ENCODE results near the gene EFCAB5. TPM values are rescaled to one million over a fixed set of nuclear protein-coding genes. Genes with fewer than 3 reads are reported as not detected.

Gene EFCAB5
- total and polyA plus RNA-seq, 2 experiments from 2014 or later: 0.27 to 0.48 TPM

DNA sequence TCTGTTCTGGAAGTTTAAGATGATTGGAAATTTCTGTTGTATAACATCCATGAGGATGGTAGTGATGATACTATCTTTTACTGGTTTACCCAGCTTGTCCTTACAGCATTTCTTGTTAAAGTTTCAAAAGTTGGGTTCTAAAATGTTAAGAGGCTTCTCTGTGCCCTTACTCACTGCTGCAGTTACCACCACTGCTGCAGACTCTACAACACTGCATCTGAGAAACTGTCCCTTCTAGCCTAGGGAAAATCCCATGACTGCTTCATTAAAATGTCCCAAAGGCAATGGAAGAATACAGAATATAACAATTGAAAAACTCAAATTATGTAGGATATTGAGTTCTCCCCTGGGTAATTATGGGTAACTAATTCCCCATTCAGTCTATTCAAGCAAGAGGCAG lies 171.4 kb downstream of the EFCAB5 start:
- H3K4me2 ChIP-seq: no peak overlapping the region
- H3K79me2 ChIP-seq: peaks cover 7% of the 10 kb centered on the region
- no peaks in the 10 kb centered on the region for H4K20me1 ChIP-seq (ENCODE audit: insufficient read depth, poor library complexity, severe bottlenecking)
- no peaks in the 10 kb centered on the region for H3K9me3 ChIP-seq (ENCODE audit: low read depth)
- no peaks in the 10 kb centered on the region for H3K9me2 ChIP-seq (replicated peaks; ENCODE audit: insufficient read depth)
- no peak overlapping the region for H2AFZ ChIP-seq
- no peak overlapping the region for H3K4me3 ChIP-seq
- peaks cover 1% of the 10 kb centered on the region for H3K4me1 ChIP-seq (ENCODE audit: insufficient read depth)
- H3K27ac ChIP-seq: no peak overlapping the region
- H3K27me3 ChIP-seq: no peaks in the 10 kb centered on the region
- no peak for DNase-seq (ENCODE audit: low spot score)
- no peaks in the 10 kb centered on the region for H3K36me3 ChIP-seq (replicated peaks; ENCODE audit: insufficient read depth, low read depth)
- TF ChIP-seq EZH2 (IDR thresholded peaks at IDR 0.05; ENCODE audit: borderline replicate concordance) (no peak), CTCF (IDR thresholded peaks at IDR 0.05; ENCODE audit: poor library complexity) (no peak), EZH2phosphoT487 (IDR thresholded peaks at IDR 0.05; ENCODE audit: low read depth, severe bottlenecking, unreplicated experiment) (no peak)

DNA sequence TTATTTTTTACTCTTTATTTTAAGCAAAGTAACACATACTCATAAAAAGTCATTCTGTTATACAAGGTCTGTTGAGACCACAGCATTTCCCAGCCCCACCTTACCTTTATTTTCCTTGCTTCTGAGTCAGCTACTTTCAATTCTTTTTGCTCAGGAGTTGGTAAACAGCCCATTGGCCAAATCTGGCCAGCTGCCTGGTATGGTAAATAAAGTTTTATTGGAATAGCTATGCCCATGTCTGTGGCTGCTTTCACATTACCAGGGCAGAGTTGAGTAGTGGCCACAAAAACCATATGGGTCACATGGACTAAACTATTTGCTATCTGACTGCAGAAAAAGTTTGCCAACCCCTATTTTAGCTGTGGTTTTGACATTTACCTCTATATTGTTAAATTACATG lies 171.8 kb downstream of the EFCAB5 start:
- H3K36me3 ChIP-seq (replicated peaks; ENCODE audit: insufficient read depth, low read depth): no peaks in the 10 kb centered on the region
- no peak overlapping the region for H3K27ac ChIP-seq
- H3K4me2 ChIP-seq: no peak overlapping the region
- H3K9me3 ChIP-seq (ENCODE audit: low read depth): no peaks in the 10 kb centered on the region
- H3K27me3 ChIP-seq: no peaks in the 10 kb centered on the region
- no peaks in the 10 kb centered on the region for H3K9me2 ChIP-seq (replicated peaks; ENCODE audit: insufficient read depth)
- DNase-seq (ENCODE audit: low spot score): no peak
- TF ChIP-seq EZH2phosphoT487 (IDR thresholded peaks at IDR 0.05; ENCODE audit: low read depth, severe bottlenecking, unreplicated experiment) (no peak), EZH2 (IDR thresholded peaks at IDR 0.05; ENCODE audit: borderline replicate concordance) (no peak), CTCF (IDR thresholded peaks at IDR 0.05; ENCODE audit: poor library complexity) (no peak)
- peaks cover 5% of the 10 kb centered on the region for H3K4me1 ChIP-seq (ENCODE audit: insufficient read depth)
- H3K4me3 ChIP-seq: no peak overlapping the region
- H2AFZ ChIP-seq: no peak overlapping the region
- H4K20me1 ChIP-seq (ENCODE audit: insufficient read depth, poor library complexity, severe bottlenecking): no peaks in the 10 kb centered on the region
- peaks cover 11% of the 10 kb centered on the region for H3K79me2 ChIP-seq

GRCh38 chr17:30116345-30116660 lies 174.9 kb downstream of the EFCAB5 start:
- peaks cover 42% of the 10 kb centered on the region for H3K79me2 ChIP-seq
- WGBS (ENCODE audit: low lambda C conversion rate, missing lambda C conversion rate): 18% methylated on average over 10 of the region's 10 CpGs
- H3K4me3 ChIP-seq: peak overlapping the region; percentile 55
- H3K9me3 ChIP-seq (ENCODE audit: low read depth): no peaks in the 10 kb centered on the region
- no peaks in the 10 kb centered on the region for H3K9me2 ChIP-seq (replicated peaks; ENCODE audit: insufficient read depth)
- peak overlapping the region; percentile 99 for H3K27ac ChIP-seq
- TF ChIP-seq EZH2phosphoT487 (IDR thresholded peaks at IDR 0.05; ENCODE audit: low read depth, severe bottlenecking, unreplicated experiment) (no peak), EZH2 (IDR thresholded peaks at IDR 0.05; ENCODE audit: borderline replicate concordance) (no peak), CTCF (IDR thresholded peaks at IDR 0.05; ENCODE audit: poor library complexity) (no peak)
- H4K20me1 ChIP-seq (ENCODE audit: insufficient read depth, poor library complexity, severe bottlenecking): peaks cover 14% of the 10 kb centered on the region
- no peaks in the 10 kb centered on the region for H3K27me3 ChIP-seq
- peak overlapping the region; percentile 91 for H2AFZ ChIP-seq
- H3K36me3 ChIP-seq (replicated peaks; ENCODE audit: insufficient read depth, low read depth): no peaks in the 10 kb centered on the region
- H3K4me2 ChIP-seq: peak overlapping the region; percentile 72
- H3K4me1 ChIP-seq (ENCODE audit: insufficient read depth): peaks cover 7% of the 10 kb centered on the region
- no peak for DNase-seq (ENCODE audit: low spot score)
